Measurements from ENCODE around the gene IGF1R. TPM values are rescaled to one million over a fixed set of nuclear protein-coding genes. Genes with fewer than 3 reads are reported as not detected.

Gene IGF1R
- total RNA-seq, 1 experiment from 2014 or later = 16.3 TPM

- Histone ChIP-seq H3K27me3 (ENCODE audit: insufficient read depth, low read length) (no peaks in the 10 kb centered on the region), H3K9me3 (ENCODE audit: control insufficient read depth in 1 of 2, insufficient read depth in 1 of 2, low read depth in 1 of 2, low read length in 2 of 2) (no peaks in the 10 kb centered on the region), H3K4me2 (ENCODE audit: low read length) (peak overlapping the region; percentile 11), H3K36me3 (ENCODE audit: control insufficient read depth in 1 of 2, insufficient read depth in 2 of 2, low read length in 2 of 2) (no peaks in the 10 kb centered on the region), H4K20me1 (ENCODE audit: insufficient read depth) (no peaks in the 10 kb centered on the region), H3K27ac (ENCODE audit: low read depth, low read length) (no peak overlapping the region), H3K79me2 (ENCODE audit: insufficient read depth, low read length) (no peaks in the 10 kb centered on the region), H3K4me1 (ENCODE audit: control insufficient read depth in 1 of 2, insufficient read depth in 2 of 2, low read length in 2 of 2) (peaks cover 16 to 19% of the 10 kb centered on the region in 2 experiments), H3K9me2 (ENCODE audit: insufficient read depth) (no peaks in the 10 kb centered on the region), H3K4me3 (replicated peaks in 1 of 2; ENCODE audit: low read depth in 1 of 2, low read length in 2 of 2) (no peak overlapping the region), H2AFZ (ENCODE audit: low read depth, low read length, poor library complexity, severe bottlenecking) (no peak overlapping the region), H3K9ac (ENCODE audit: low read length) (no peak overlapping the region)
- POLR2A ChIA-PET = no interaction called here
- no TSS peak for BruUV-seq (replicated peaks)
- CTCF ChIA-PET = no interaction called here
- TF ChIP-seq EGR1 (IDR thresholded peaks at IDR 0.05; ENCODE audit: low read depth) (no peak), REST (IDR thresholded peaks at IDR 0.05; ENCODE audit: low read depth) (no peak), ATF3 (IDR thresholded peaks at IDR 0.05) (no peak), MAX (IDR thresholded peaks at IDR 0.05) (no peak), YY1 (IDR thresholded peaks at IDR 0.05; ENCODE audit: extremely low read depth, insufficient replicate concordance, low read depth, low read length) (no peak), EZH2 (IDR thresholded peaks at IDR 0.05) (no peak), ZBTB33 (IDR thresholded peaks at IDR 0.05; ENCODE audit: extremely low read depth, insufficient replicate concordance, low read length) (no peak), ZNF274 (IDR thresholded peaks at IDR 0.05; ENCODE audit: low read depth, low read length) (no peak), SRF (IDR thresholded peaks at IDR 0.05; ENCODE audit: low read depth) (no peak), CTCF (IDR thresholded peaks at IDR 0.05 in 2 of 3, conservative IDR thresholded peaks at IDR 0.05 in 1 of 3; ENCODE audit: borderline replicate concordance in 1 of 3, insufficient read depth in 1 of 3, low read depth in 2 of 3, low read length in 2 of 3) (no peak)
- ATAC-seq = peak; percentile 64
- RAD21 ChIA-PET (ENCODE audit: low non-redundant PET in 1 of 2, low total read pairs in 2 of 2, uncharacterized antibody in 2 of 2, unreplicated experiment in 2 of 2) = no interaction called here
- DNase-seq (ENCODE audit: low read depth, low spot score) = no peak
- intact Hi-C loops (cut with micrococcal nuclease) = no loop called here
Observed at GRCh38 chr15:98746375-98747155, 98.2 kb downstream of the IGF1R start.
